ENCODE measurements around the gene SIM2.

Gene SIM2

DNA sequence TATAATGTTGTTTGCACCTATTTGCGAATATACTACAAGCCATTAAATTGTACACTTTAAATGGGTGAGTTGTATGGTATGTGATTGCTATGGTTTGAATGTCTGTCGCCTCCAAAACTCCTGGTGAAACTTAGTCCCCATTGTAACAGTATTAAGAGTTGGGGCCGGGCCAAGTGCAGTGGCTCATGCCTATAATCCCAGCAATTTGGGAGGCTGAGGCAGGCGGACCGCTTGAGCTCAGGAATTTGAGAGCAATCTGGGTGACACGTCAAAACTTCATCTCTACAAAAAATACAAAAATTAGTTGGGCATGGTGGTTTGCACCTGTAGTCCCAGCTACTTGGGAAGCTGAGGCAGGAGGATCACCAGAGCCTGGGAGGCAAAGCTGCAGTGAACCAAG, 12.0 kb upstream of the SIM2 start:
- DNase-seq, result no peak

DNA sequence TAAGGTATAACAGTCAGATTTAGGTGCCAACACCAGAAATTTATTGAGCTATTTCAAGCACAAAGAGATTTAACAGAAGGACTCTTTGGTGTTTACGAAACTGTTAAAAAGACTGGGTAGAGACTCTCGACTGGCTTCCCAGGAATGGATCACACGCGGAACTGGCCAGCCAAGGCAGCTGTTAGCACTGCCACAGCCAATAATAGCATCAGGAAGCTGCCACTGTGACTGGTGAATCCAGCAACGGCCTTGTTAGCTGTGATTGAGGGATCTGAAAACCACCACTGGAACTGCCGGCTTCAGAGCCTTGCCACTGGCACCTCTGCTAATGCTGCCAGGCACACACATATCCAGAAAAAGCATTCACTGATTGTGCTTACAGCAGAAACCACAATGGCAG, 10.6 kb upstream of the SIM2 start:
- DNase-seq, result no peak

DNA sequence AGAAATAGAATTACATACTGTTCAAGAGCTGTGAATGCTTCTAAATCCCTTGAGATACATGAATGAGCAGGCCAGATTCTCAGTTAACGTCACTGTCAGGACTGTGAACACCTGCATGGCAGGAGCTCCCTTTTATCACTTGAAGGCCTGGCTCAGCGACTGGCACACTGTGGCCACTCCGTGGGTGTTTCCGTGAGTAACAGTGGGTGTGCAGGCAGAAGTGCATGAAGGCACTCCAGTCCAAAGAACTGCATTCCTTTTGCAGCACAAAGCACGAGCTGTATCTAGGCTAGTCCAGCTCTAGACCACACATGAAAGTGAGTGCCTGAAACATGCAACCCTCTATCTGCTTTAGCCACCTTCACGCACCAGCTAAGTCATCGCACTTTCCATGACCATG, 9.6 kb upstream of the SIM2 start:
- no peak for DNase-seq

DNA sequence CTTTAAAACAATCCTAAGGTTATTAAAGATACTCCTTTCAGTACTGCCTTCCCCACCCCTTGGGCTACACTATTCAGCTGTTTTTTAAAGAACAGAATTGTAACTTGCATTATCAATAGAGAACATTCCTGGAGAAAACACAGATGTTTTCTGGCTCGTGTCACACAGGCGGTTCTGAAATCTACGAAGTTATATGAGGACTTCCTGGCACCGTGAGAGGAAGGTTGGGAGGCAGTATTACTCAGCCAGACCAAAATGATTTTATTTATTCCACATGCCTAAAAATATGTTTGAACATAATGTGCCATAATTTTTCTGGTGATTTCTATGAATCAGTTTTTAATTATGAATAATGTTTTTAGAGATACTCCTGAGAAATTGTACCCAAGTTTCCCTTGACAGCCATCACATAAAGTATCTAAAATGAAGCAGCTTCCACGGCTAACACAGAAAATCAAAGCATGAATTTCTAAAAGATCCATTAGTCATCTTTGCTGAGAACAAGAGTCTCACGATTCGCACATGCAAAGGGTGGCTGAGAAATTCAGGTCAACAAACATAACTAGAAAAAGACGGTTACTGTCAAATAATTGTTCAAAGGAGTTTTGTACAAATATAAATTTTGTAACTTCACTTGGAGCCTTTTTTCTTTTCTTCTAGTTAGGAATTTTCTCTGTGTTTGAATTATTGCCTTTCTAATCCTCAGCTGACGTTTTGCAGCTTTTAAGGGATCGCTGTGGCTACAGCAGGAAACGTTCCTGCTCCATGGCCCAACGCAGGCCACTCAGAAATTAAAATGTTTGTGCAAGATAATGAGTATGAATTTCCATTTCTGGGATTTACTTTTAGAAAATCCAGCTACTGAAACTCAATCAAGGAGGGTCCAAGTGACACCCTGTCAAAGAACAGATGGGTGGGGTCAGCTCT, 8.0 kb upstream of the SIM2 start:
- no peak for DNase-seq

DNA sequence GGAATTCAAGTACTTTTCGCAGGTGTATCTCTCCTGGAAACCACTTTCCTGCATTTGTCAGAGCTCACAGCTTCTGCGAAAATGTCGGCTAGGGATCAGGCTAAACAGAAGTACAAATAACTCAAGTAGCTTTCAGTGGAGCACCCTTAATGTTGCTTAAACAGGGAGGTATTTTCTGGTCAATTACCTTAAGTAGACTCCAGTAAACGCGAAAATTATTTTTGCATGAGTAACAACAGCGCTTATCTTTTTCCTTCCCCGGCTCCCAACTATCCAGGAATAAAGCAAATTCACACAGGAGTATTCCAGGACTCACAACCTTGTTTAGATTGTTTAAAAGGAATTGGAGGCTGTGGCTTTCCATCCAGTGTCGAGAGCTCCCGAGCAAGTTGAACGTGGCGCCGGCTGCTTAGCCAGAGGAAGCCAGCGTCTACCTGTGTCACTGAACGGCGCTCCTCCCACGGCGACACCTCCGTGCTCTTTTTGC, 7.3 kb upstream of the SIM2 start:
- DNase-seq, result peak; percentile 2

DNA sequence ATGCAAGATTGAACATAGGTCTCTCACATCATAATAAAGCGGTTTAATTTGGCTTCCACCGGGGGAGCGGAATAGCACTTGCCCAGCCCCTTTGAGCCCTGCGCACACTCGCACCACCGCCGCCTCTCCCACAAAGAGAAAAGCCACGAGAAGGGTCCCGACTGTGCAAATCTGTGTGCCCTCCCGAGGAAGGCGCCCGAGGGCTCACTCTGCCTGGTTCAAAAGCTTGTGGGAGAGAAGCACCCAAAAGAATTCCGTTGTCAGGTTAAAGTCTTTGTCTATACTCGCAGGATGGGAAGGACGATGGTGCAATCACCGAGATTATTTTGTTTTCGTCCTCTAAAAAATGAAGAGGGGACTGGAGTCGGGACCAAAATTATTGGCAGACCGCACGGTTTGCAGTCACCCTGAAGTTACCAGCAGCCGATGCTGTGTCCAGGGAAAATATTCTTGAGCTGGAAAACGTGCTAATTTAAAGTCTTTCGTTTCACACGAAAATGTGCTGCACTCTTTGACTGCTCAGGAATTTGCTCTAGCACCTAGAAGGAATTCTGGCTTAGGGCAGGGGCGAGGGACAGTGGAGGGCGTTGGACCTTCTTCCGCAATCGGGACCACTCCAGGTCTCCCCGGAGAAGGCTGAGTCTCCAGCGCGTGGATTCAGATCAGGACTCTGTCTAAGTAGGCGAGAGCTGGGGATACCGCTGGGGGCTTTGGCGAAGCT, 6.6 kb upstream of the SIM2 start:
- DNase-seq, result no peak

DNA sequence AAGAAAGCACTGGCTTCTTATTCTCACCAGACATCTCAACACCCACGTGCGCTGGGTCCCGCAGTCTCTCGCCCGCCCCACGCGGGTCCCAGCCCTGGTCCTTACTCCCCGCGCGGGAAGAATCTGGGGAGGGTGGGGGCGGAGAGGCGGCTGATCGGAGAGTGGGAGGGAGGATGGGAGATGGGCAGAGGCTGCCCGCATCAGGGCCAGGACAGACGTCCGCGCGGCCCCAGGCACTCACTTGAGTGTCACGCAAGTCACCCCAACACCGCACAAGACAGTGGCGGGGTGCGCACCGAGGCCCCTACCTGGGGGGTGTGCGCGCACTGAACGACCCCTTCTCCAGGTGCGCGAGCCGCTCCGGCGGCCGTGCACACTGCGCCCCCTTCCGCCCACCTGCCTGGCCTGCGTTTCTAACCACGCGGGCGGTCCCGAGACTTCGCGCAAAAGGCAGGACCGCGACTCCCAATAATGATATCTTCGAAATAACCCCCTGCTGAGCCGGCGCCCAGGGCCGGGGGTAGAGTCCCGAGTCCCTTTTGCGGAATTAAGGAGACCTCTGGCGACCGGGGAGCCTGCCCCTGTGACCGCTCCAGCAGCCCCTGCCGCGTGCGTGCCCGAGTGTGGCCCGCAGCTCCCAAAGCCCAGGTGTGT, 6.0 kb upstream of the SIM2 start:
- no peak for DNase-seq

DNA sequence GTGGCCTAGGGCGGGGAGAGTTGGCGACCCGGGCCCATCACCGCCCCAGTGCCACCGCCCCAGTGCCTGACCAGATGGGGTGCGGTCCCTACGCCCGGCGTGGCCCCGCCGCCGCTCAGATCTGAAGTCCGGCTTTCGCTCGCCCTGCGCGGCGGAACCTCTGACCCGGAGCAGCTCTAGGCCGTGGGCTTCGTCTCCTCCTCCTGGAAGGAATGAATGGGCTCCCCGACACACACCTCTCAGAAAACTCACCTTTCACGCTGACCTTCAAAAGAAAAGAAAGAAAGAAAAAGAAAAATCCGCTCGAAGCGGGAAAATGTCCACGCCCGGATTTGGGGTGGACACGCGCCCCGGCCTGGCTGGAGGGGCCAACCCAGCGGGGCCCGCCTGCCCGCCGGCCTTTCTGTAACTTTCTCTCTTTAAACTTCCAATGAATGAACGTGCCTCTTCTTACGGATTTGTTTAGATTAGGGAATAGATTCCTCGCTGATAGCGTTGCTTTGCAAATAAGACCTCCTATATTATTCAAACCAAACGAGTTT, 5.4 kb upstream of the SIM2 start:
- DNase-seq, result no peak

DNA sequence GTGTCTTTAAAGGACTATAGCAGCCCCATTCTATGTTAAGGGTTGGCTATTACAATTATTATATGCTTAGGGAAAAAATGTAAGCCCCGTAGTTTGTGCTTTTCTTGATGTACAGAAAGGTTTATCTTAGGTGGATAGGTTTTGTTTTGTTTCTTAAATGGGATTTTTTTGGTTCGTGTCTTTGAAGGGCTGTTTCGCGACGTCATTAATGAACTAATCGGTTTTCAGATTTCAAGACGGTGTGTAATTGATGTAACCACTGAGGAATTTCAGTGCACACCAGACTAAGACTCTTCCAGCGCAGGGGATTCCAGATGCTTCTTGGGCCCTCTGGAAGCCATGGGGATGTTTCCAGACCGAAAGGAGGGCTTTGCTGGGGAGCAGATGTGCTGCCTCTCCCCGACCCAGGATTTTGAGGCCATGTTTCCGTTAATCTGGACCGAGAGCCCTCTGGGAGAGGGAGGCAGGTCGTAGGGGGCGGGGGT, 4.8 kb upstream of the SIM2 start:
- DNase-seq, result no peak

DNA sequence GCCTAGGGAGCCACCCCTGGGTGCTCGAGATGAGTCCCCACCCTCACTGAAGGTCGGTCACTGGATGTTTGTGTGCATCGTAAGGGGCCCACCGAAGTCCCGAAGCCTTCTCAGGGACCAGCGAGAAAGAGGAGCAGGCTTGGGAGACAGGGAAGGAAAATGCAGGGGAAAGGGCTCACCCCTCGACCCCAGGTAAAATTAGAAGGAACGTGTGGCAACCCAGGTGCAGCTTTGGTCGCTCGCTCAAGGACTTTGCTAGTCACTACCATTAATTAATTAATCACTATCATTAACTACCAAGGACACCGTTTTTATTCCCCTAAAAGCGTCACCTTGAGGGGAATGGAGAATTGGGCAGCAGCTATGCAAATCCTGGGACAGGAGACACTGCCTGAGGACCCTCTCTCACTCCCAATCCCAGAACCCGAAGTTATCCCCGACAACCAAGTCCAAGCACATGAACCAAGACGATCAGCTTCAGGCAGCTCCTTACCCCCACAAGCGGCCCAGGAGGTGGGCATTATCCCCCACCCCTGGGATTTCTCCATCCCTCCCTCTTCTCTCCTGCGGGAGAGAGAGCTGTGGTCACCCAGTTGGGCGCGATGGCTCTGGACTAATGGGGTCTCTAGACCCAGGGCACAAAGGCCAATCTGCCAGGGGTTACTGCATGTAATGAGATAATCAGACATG, 4.2 kb upstream of the SIM2 start:
- DNase-seq, result no peak

DNA sequence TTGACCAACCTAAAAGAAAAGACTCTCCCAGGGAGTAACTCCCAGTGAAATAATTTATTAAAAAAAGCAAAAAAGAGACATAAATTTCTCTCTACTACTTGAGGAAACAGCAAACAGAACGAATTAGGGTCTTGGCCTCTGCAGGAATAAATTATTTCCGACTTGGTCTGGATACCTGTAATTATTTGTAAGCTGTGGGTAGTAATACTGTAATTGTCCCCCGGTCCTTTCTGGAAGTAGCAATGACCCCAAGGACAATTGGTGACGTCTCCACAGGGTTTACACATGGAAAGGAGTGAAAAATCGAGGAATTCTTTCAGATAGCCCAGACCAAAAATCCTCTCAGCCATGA, 3.7 kb upstream of the SIM2 start:
- no peak for DNase-seq

DNA sequence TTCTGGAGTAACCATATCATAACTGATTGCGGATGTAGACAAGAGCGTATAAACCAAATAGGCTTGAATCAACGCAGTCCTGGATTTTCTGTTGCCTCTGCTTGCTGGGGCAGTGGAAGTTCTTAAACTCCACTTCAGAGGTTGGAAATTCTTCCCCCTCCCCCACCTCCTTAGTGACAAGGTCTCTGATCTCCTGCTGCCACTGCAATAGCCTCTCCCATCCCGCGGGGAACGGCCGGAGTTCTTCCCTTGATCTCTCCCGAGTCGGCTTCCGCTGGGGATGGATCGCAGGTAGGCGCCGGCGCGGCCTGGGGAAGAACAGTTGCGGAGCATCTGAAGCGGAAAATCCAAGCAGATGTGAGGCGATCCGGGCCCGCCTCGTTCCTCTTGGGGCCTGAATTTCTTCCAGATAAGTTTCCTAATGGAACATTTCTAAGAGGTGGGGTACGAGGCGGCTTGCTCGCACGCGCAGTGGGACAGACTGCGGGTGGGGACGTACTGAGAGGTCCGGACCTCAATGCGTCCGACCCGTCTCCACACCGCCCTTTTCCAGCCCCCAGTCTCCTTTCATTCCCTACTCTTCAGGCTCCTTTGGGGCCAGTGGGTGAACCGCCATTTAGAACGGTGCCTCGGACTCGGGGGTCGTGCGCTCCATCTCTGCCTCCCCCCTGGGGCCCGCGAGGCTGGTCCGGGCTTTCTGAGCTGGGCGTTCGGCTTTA, 3.1 kb upstream of the SIM2 start:
- no peak for DNase-seq

DNA sequence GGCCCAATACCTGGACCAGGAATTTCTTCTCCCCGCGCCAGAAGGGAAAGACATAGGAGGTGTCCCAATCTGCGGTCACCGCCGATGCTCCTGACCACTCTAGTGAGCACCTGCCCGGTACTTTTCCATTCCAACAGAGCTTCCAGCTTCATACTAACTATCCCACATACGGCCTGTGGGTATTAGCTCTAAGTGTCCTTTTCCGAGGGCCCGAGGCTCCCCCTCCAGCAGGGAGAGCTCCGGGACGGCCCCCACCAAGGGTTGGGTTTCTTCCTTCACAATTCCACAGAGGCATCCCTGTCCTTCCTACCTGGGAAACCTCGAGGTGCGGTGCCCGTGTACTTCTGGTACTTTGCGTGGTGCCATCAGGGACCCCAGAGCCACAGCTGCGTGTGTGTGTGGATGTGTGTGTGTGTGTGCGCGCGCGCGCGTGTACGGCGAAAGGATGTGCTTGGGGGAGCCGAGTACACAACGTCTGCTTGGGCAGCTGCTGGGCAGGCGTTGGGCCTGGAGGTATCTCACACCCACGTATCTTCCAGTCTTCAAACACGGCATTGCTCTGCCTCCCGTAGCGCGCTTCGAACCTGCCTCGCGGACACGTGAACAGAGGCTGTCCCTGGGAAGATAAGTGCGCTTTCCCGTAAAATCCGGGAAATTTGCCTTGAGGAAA, 2.4 kb upstream of the SIM2 start:
- no peak for DNase-seq

DNA sequence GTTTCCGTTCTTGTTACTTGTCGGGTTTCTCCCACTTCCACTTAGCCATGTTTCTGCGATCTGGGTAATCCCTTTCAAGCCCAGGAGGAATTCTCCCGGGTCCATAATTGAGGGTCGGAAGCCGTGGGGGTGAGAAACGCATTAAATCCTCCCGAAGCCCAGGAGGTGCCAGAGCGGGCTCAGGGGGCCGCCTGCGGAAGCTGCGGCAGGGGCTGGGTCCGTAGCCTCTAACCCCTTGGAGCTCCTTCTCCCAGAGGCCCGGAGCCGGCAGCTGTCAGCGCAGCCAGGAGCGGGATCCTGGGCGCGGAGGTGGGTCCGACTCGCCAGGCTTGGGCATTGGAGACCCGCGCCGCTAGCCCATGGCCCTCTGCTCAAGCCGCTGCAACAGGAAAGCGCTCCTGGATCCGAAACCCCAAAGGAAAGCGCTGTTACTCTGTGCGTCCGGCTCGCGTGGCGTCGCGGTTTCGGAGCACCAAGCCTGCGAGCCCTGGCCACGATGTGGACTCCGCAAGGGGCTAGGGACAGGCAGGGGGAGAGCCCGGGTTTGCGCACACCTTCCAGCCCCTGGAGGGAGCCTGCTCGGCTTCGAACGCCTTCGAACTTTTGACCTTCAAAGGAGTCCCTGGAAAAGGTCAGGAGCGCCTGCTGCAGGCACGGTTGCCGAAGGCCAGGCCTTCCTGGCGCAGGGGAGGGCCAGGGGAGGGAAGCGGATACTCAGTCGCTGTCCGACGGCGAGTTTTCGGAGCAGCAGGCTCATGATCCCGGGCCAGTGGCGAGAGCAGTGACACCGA, 1.7 kb upstream of the SIM2 start:
- DNase-seq, result no peak

DNA sequence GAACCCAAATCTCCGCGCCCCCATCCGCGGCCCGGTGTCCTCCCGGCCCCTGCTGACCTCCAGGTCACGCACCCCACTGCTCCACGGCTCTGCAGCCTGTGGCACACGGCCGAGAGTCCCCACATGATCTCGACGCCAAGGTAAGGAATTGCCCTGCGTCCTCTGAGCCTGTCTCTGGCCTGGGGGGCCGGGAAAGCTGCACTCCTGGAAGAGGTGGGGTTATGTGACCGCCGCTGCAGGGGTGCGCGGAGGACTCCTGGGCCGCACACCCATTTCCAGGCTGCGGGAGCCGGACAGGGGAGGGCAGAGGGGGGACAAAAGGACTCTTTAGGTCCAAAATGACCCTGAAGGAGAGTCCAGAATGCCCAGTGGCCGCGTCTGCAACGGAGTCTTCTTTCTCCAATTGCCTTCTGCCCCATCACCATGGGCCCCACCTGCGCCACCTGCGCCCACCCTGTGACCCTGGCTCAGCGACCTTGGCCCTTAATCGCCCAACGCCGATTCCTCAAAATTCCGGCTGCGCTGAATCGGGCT, 997 bp upstream of the SIM2 start:
- no peak for DNase-seq

DNA sequence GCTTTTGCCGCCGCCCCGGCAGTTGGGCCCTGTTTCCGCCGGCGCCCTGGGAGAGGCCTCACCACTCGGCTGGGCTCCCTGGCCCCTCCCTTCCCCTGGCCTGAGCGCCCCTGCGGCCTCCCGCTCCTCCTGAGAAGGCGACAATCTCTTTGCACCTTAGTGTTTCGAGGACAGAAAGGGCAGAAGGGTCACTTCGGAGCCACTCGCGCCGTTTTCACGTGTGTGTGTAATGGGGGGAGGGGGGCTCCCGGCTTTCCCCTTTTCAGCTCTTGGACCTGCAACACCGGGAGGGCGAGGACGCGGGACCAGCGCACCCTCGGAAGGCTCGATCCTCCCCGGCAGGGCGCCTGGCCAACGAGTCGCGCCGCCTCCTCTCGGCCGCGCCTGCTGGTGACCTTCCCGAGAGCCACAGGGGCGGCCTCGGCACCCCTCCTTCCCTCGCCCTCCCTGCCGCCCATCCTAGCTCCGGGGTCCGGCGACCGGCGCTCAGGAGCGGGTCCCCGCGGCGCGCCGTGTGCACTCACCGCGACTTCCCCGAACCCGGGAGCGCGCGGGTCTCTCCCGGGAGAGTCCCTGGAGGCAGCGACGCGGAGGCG, 432 bp upstream of the SIM2 start:
- DNase-seq, result no peak

DNA sequence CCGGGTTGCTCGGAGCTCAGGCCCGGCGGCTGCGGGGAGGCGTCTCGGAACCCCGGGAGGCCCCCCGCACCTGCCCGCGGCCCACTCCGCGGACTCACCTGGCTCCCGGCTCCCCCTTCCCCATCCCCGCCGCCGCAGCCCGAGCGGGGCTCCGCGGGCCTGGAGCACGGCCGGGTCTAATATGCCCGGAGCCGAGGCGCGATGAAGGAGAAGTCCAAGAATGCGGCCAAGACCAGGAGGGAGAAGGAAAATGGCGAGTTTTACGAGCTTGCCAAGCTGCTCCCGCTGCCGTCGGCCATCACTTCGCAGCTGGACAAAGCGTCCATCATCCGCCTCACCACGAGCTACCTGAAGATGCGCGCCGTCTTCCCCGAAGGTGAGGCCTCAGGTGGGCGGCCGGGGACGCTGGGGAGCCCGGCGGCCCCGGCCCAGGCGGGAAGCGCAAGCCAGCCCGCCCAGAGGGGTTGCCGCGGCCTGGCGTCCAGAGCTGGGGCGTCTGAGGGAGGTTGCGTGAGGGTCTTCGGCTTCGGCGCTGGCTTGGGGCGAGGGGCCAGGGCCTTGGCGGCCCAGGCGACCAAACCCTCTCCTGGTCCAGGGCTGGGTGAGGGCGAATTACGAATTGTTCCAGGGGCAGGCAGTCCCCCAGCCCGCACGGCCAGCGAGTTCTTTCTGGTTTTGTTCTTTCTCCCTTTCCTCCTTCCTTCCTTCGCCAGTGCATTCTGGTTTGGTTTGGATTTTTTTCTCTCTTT, 805 bp downstream of the SIM2 start:
- DNase-seq, result no peak

DNA sequence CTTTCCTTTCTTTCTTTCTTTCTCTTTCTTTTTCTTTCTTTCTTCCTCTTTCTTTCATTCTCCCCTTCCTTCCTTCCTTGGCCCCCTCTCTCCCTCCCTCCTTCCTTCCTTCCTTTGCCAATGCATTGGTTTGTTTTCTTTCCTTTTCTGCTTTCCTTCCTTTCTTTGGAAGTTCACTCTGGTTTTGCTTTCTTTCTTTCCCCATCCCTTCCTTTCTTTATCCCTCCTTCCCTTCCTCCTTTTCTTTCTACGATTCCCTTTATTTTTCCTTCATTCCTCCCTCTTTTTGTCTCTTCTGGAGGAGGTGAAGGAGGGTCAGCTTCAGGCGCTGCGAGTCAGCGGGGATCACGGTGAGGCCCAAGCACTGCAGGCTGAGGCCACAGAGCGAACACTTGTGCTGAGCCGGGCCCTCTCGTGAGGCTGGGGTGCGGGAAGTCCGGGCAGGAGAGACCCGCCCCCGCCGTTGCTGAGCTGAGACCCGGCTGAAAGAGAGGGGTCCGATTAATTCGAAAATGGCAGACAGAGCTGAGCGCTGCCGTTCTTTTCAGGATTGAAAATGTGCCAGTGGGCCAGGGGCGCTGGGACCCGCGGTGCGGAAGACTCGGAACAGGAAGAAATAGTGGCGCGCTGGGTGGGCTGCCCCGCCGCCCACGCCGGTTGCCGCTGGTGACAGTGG, 1.5 kb downstream of the SIM2 start:
- no peak for DNase-seq

Data from NCI-H1048 (cell line).